CD4-positive, alpha-beta T cell (primary cell): ENCODE data around the gene SUMF2. TPM values are rescaled to one million over a fixed set of nuclear protein-coding genes. Genes with fewer than 3 reads are reported as not detected.
A peak's percentile ranks its signal among the peaks of the same experiment; 100 is the strongest.

Experiments used
- ATAC-seq: fragments of 200-7000 bp; cut with Tn5 transposase; one replicate; pipeline ENCODE4 v1.10.0; 2022; ENCODE audit warnings: mild to moderate bottlenecking; ENCODE audit not compliant: poor library complexity
- CTCF ChIA-PET: fragments of 350-600 bp; sonication (Branson Sonifier 250); formaldehyde crosslinking; loops from one replicate; lab custom pipeline; 2021; ENCODE audit warnings: antibody characterized with exemption, inconsistent platforms; lab: Charles Lee
- POLR2A ChIA-PET: fragments of 350-600 bp; sonication (Branson Sonifier 250); formaldehyde crosslinking; loops from one replicate; lab custom pipeline; 2021; ENCODE audit warnings: antibody characterized with exemption, inconsistent platforms; lab: Charles Lee
- DNase-seq, 14 experiments: peaks; one replicate each; pipeline ENCODE4 v3.0.0-alpha.2; 2013 to 2020; ENCODE audit warnings: mixed read lengths in 2 of 14
- H3K27ac ChIP-seq, 2 donors: one replicate each; pipeline versions ENCODE4 v1.5.1 to v1.7.0; 2013; ENCODE audit warnings: low read length in 2 of 2, low read depth in 1 of 2, mild to moderate bottlenecking in 1 of 2
- H3K27me3 ChIP-seq, 2 experiments: 1 replicate in 1 of 2; 2 replicates in 1 of 2; pipeline versions ENCODE4 v1.6.1 to v1.7.0; 2013; ENCODE audit warnings: low read length in 2 of 2, control low read depth in 1 of 2, mild to moderate bottlenecking in 1 of 2, moderate library complexity in 1 of 2; ENCODE audit not compliant: insufficient read depth in 2 of 2, control insufficient read depth in 1 of 2
- H3K36me3 ChIP-seq: one replicate; pipeline ENCODE4 v1.6.1; 2013; ENCODE audit warnings: low read length, control low read depth; ENCODE audit not compliant: insufficient read depth
- H3K4me1 ChIP-seq: one replicate; pipeline ENCODE4 v1.6.1; 2013; ENCODE audit warnings: low read length, control low read depth; ENCODE audit not compliant: insufficient read depth
- H3K4me3 ChIP-seq: one replicate; pipeline ENCODE4 v1.5.1; 2013; ENCODE audit warnings: mild to moderate bottlenecking, low read length, moderate library complexity
- H3K9me3 ChIP-seq, 2 experiments: 1 replicate in 1 of 2; 2 replicates in 1 of 2; pipeline versions ENCODE4 v1.6.1 to v1.7.0; 2013; ENCODE audit warnings: low read length in 2 of 2, mild to moderate bottlenecking in 2 of 2, control low read depth in 1 of 2, moderate library complexity in 1 of 2; ENCODE audit not compliant: control insufficient read depth in 1 of 2, insufficient read depth in 1 of 2
- H3K27ac Mint-ChIP-seq: one replicate; pipeline ENCODE4 v1.8.0; 2020; ENCODE audit warnings: mixed read lengths
- H3K27me3 Mint-ChIP-seq: one replicate; pipeline ENCODE4 v1.8.0; 2021; ENCODE audit warnings: mixed read lengths
- H3K36me3 Mint-ChIP-seq: one replicate; pipeline ENCODE4 v1.8.0; 2021; ENCODE audit warnings: low read depth, mixed read lengths
- H3K4me1 Mint-ChIP-seq: one replicate; pipeline ENCODE4 v1.8.0; 2021; ENCODE audit warnings: low read depth, mixed read lengths
- H3K4me3 Mint-ChIP-seq: one replicate; pipeline ENCODE4 v1.8.0; 2020; ENCODE audit warnings: mild to moderate bottlenecking, mixed read lengths
- H3K9me3 Mint-ChIP-seq: one replicate; pipeline ENCODE4 v1.8.0; 2020; ENCODE audit warnings: mixed read lengths
- intact Hi-C, 2 experiments: fragments of 100-400 bp; cut with DNase I in 1 of 2; cut with micrococcal nuclease in 1 of 2; formaldehyde crosslinking; loops; one replicate each; pipeline versions ENCODE4 v1.15.1 to v1.9.0; 2023 to 2025; cut with DNase I, micrococcal nuclease
- total RNA-seq, 174 experiments: library from RNA in 2 of 174; stranded (reverse) in 2 of 174; gene quantifications; one replicate each; pipeline ENCODE4 v1.2.3 and lab custom pipeline; 2021 to 2026
- TF ChIP-seq, protein P1 (sequence below): fragments of 200-600 bp; IDR thresholded peaks from one replicate; pipeline ENCODE4 v1.8.0; 2022; ENCODE audit warnings: antibody characterized with exemption, mild to moderate bottlenecking

The SUMF2 gene
- total RNA-seq, 2 experiments from 2014 or later: 95.8 to 102 TPM

DNA sequence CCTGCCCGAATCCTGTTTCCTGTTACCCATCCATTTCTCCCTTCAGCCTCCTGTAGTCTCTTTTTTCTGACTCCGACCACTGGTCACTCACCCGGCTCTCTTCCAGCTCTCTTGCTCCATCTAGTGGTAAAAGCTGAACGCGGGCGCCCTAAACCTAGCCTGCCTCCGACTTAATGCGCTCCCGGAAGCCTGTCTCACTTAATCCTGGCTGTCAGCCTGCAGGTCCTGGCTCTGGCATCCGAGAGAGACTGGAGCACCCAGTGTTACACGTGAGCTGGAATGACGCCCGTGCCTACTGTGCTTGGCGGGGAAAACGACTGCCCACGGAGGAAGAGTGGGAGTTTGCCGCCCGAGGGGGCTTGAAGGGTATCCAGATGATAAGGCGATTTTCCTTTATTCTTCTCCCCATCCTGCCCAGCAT is 10.3 kb downstream of the SUMF2 start:
- TF ChIP-seq, protein P1, sequence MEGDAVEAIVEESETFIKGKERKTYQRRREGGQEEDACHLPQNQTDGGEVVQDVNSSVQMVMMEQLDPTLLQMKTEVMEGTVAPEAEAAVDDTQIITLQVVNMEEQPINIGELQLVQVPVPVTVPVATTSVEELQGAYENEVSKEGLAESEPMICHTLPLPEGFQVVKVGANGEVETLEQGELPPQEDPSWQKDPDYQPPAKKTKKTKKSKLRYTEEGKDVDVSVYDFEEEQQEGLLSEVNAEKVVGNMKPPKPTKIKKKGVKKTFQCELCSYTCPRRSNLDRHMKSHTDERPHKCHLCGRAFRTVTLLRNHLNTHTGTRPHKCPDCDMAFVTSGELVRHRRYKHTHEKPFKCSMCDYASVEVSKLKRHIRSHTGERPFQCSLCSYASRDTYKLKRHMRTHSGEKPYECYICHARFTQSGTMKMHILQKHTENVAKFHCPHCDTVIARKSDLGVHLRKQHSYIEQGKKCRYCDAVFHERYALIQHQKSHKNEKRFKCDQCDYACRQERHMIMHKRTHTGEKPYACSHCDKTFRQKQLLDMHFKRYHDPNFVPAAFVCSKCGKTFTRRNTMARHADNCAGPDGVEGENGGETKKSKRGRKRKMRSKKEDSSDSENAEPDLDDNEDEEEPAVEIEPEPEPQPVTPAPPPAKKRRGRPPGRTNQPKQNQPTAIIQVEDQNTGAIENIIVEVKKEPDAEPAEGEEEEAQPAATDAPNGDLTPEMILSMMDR: peak; percentile 95
- Histone ChIP-seq H3K4me1 (peaks cover 10% of the 10 kb centered on the region), H3K36me3 (peaks cover 58% of the 10 kb centered on the region), H3K27me3 (no peaks in the 10 kb centered on the region), H3K4me3 (no peak overlapping the region), H3K27ac (no peak overlapping the region), H3K9me3 (no peaks in the 10 kb centered on the region)
- Mint-ChIP-seq H3K4me3 (no peak overlapping the region), H3K36me3 (peaks cover 46% of the 10 kb centered on the region), H3K27ac (no peak overlapping the region), H3K4me1 (peaks cover 6% of the 10 kb centered on the region), H3K9me3 (no peaks in the 10 kb centered on the region), H3K27me3 (no peaks in the 10 kb centered on the region)
- DNase-seq: peak; percentile 42 to 77 (median 55)
- ChIA-PET CTCF (interaction anchor here (0.6 to 2.7 kb wide), 8 partner anchors 9 to 431 kb away, joined by 3 to 18 read pairs (median 6); partner anchors contain the start of genes PSPH and SUMF2), POLR2A (interaction anchor here (1.1 to 1.9 kb wide), 3 partner anchors 9 to 69 kb away, joined by 3 to 13 read pairs (median 4); partner anchors contain the start of genes CHCHD2 and SUMF2)
- intact Hi-C loops: loop anchor here (1.0 to 2.0 kb wide), 3 partner anchors 40 to 433 kb away; no protein-coding TSS in a partner anchor
- peak; percentile 82 for ATAC-seq

DNA sequence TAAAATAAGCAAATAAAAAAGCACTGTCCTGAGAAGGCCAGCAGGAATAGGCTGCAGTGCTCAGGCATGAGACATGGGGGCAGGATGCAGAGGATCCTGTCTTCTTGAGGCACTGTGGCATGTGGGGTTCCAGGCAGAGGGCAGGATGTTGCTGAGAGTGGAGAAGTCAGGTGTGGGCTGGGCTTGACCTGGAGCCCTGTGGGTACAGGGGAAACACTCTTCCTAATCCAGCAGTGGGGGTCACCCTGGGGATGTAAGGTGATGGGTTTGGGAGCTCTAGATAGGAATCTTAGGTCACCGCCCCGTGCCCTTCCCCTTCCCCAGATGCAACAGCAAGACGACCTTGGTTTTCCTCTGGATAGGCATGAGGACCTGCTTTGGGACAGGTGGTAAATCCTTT is 13.6 kb downstream of the SUMF2 start:
- intact Hi-C loops: no loop called here
- peaks cover 51% of the 10 kb centered on the region for H3K36me3 ChIP-seq
- H3K4me3 ChIP-seq: no peak overlapping the region
- CTCF ChIA-PET: no interaction called here
- H3K27ac Mint-ChIP-seq: no peak overlapping the region
- no peaks in the 10 kb centered on the region for H3K27me3 Mint-ChIP-seq
- peaks cover 60% of the 10 kb centered on the region for H3K36me3 Mint-ChIP-seq
- ATAC-seq (no peak), DNase-seq (no peak)
- TF ChIP-seq, protein P1: no peak
- H3K4me1 Mint-ChIP-seq: peaks cover 6% of the 10 kb centered on the region
- no peaks in the 10 kb centered on the region for H3K27me3 ChIP-seq
- H3K9me3 Mint-ChIP-seq: no peaks in the 10 kb centered on the region
- H3K9me3 ChIP-seq: no peaks in the 10 kb centered on the region
- H3K4me3 Mint-ChIP-seq: no peak overlapping the region
- POLR2A ChIA-PET: no interaction called here
- H3K27ac ChIP-seq: no peak overlapping the region
- H3K4me1 ChIP-seq: peaks cover 10% of the 10 kb centered on the region

DNA sequence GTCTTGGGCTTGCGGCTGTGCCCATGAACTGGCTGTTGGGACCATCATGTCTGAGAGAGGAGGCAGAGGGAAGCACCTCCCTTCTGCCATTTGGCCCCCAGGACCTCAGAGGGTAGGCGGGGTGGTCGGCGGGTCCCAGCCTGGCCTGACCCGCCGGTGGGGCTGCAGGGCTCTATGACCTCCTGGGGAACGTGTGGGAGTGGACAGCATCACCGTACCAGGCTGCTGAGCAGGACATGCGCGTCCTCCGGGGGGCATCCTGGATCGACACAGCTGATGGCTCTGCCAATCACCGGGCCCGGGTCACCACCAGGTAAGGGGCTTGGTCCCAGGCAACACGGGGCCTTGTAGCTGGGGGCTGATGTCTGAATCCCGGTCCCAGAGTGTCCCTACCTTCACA is 14.1 kb downstream of the SUMF2 start:
- CTCF ChIA-PET: no interaction called here
- H3K4me1 Mint-ChIP-seq: peaks cover 6% of the 10 kb centered on the region
- ATAC-seq (no peak), DNase-seq (no peak)
- H3K4me1 ChIP-seq: peaks cover 10% of the 10 kb centered on the region
- H3K4me3 ChIP-seq: no peak overlapping the region
- H3K36me3 Mint-ChIP-seq: peaks cover 55% of the 10 kb centered on the region
- H3K9me3 Mint-ChIP-seq: no peaks in the 10 kb centered on the region
- H3K27me3 Mint-ChIP-seq: no peaks in the 10 kb centered on the region
- intact Hi-C loops: no loop called here
- no peak overlapping the region for H3K4me3 Mint-ChIP-seq
- POLR2A ChIA-PET: interaction anchor here (1.1 kb wide), 1 partner anchor 9 kb away, joined by 3 read pairs; no protein-coding TSS in a partner anchor
- H3K27ac ChIP-seq: no peak overlapping the region
- H3K36me3 ChIP-seq: peaks cover 46% of the 10 kb centered on the region
- TF ChIP-seq, protein P1: no peak
- no peaks in the 10 kb centered on the region for H3K9me3 ChIP-seq
- no peak overlapping the region for H3K27ac Mint-ChIP-seq
- no peaks in the 10 kb centered on the region for H3K27me3 ChIP-seq
